GM23248 (cell line): ENCODE data around the gene TBL1X.

ENCODE experiments used
- EZH2 ChIP-seq: fragments of 200-600 bp; sonication (generic); IDR thresholded peaks from 2 replicates; pipeline ENCODE4 v1.6.1; 2018; ENCODE audit warnings: antibody characterized with exemption, mild to moderate bottlenecking; ENCODE audit not compliant: insufficient read depth, poor library complexity, severe bottlenecking
- EZH2phosphoT487 ChIP-seq: fragments of 200-600 bp; sonication (generic); IDR thresholded peaks from 2 replicates; pipeline ENCODE4 v1.6.1; 2018; ENCODE audit warnings: antibody characterized with exemption, moderate library complexity, mild to moderate bottlenecking, low read depth; ENCODE audit not compliant: insufficient read depth

GRCh38 chrX:9757366-9757765, 292.5 kb downstream of the TBL1X start:
- no peak for TF ChIP-seq EZH2phosphoT487
- no peak for TF ChIP-seq EZH2
